ENCODE measurements around the gene COMMD4.

The COMMD4 gene

DNA sequence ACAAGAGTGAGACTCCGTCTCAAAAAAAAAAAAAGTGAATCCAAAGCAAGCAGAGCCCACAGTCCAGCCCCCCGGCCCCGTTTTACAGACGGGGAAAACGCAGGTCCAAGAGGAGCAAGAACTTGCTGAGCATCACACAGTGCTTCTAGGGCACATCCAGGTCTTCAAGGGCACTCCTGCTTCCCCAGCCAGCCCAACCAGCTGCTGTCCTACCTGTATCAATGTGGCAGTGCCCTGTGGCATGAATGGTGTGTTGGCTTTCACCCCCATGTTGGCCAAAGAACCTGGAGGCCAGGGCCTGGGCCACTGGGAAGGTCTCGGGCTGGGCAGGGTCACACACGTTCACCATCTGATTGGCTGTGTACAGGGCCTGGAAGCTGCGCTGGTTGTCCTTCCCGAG lies 27.9 kb downstream of the COMMD4 start:
- DNase-seq (ENCODE audit: low read depth), result no peak
- no peak overlapping the region for H3K4me3 ChIP-seq (ENCODE audit: low read depth, low read length)
- TF ChIP-seq, protein P1, sequence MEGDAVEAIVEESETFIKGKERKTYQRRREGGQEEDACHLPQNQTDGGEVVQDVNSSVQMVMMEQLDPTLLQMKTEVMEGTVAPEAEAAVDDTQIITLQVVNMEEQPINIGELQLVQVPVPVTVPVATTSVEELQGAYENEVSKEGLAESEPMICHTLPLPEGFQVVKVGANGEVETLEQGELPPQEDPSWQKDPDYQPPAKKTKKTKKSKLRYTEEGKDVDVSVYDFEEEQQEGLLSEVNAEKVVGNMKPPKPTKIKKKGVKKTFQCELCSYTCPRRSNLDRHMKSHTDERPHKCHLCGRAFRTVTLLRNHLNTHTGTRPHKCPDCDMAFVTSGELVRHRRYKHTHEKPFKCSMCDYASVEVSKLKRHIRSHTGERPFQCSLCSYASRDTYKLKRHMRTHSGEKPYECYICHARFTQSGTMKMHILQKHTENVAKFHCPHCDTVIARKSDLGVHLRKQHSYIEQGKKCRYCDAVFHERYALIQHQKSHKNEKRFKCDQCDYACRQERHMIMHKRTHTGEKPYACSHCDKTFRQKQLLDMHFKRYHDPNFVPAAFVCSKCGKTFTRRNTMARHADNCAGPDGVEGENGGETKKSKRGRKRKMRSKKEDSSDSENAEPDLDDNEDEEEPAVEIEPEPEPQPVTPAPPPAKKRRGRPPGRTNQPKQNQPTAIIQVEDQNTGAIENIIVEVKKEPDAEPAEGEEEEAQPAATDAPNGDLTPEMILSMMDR (IDR thresholded peaks at IDR 0.05; ENCODE audit: low read depth, low read length, missing control alignments), result no peak

DNA sequence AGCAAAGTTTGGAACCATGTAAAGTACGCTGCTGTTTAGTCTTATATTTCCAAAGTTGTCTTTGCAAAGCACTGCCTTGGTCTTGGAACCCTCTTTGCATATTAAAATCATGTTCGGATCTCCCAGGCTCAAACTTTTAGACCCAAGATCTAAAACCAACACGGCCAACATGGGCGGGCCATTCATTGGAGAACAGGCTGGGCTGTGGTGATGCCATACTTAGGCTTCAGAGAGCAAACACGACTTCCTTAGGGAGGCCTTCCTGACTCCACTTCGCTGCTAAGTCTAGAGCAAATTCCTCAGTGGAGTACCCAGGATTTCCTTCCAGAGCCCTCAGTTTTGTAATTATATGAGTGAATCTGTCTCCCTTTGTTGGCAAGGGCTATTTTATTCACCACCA lies 29.0 kb downstream of the COMMD4 start:
- H3K4me3 ChIP-seq (ENCODE audit: low read depth, low read length), result no peak overlapping the region
- no peak for DNase-seq (ENCODE audit: low read depth)
- TF ChIP-seq, protein P1 (IDR thresholded peaks at IDR 0.05; ENCODE audit: low read depth, low read length, missing control alignments), result no peak

GRCh38 chr15:75366163-75366562 lies 30.3 kb downstream of the COMMD4 start:
- no peak for DNase-seq (ENCODE audit: low read depth)
- TF ChIP-seq, protein P1 (IDR thresholded peaks at IDR 0.05; ENCODE audit: low read depth, low read length, missing control alignments), result no peak
- H3K4me3 ChIP-seq (ENCODE audit: low read depth, low read length), result no peak overlapping the region

GRCh38 chr15:75367006-75367405 lies 31.1 kb downstream of the COMMD4 start:
- H3K4me3 ChIP-seq (ENCODE audit: low read depth, low read length), result peak overlapping the region; percentile 72; the same call in 1 of the 2 replicates
- TF ChIP-seq, protein P1 (IDR thresholded peaks at IDR 0.05; ENCODE audit: low read depth, low read length, missing control alignments), result no peak
- no peak for DNase-seq (ENCODE audit: low read depth)

DNA sequence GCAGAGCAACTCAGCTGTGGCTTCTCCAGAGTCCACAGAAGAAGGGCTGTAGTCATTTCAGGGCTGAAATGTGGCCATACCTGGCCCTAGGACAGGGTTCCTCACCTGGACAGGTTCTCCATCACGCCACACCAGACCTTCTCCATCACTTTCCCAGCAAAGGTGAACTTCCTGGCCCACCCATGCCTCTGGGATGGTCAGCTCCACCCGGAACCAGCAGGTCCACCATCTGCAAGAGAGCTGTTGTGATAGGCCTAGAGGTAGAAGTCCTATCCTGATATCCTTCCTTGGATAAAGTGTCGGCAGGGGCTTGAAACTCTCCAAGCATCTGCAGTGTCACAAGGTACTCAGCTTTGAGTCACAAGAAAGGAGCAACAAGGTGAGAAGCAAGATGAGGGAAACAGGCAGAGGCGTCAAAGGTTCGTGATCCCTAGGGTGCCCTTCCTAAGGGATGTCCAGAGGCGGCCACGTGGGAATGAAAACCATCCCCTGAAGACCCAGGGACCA lies 31.6 kb downstream of the COMMD4 start:
- H3K4me3 ChIP-seq (ENCODE audit: low read depth, low read length), result peak overlapping the region; percentile 72
- DNase-seq (ENCODE audit: low read depth), result no peak
- TF ChIP-seq, protein P1 (IDR thresholded peaks at IDR 0.05; ENCODE audit: low read depth, low read length, missing control alignments), result no peak

GRCh38 chr15:75367913-75368688 lies 32.2 kb downstream of the COMMD4 start, which contains the start of gene MAN2C1:
Gene MAN2C1, minus strand, starts transcription at chr15:75368607. Its CDS starts 24 bp downstream, at chr15:75368583.
- TF ChIP-seq, protein P1 (IDR thresholded peaks at IDR 0.05; ENCODE audit: low read depth, low read length, missing control alignments), result peak; percentile 81
- peak; percentile 96 for DNase-seq (ENCODE audit: low read depth)
- H3K4me3 ChIP-seq (ENCODE audit: low read depth, low read length), result peak within 1 kb of the TSS; percentile 72
